PC-3 (cell line): ENCODE results near the gene ERO1B. TPM values are rescaled to one million over a fixed set of nuclear protein-coding genes. Genes with fewer than 3 reads are reported as not detected.

Experiments used
- ATAC-seq: fragments of 200-7000 bp; cut with Tn5 transposase; 2 replicates; pipeline ENCODE4 v1.9.1; 2020; ENCODE audit warnings: mild to moderate bottlenecking, moderate library complexity
- BruUV-seq: library from RNA; stranded (reverse); fragments of 400-500 nt; replicated peaks from 2 replicates; lab custom pipeline; 2021; lab: Mats Ljungman, UMichigan
- CTCF ChIA-PET: fragments of 300-600 bp; sonication (Branson Sonifier 250); formaldehyde crosslinking; loops from one replicate; lab custom pipeline; 2022; ENCODE audit warnings: antibody characterized with exemption; lab: Charles Lee
- POLR2A ChIA-PET: fragments of 300-600 bp; sonication (Branson Sonifier 250); formaldehyde crosslinking; loops from one replicate; lab custom pipeline; 2022; ENCODE audit warnings: antibody characterized with exemption; ENCODE audit not compliant: unreplicated experiment; lab: Charles Lee
- DNase-seq: peaks from one replicate; pipeline ENCODE4 v3.0.0-alpha.2; 2015
- H2AFZ ChIP-seq: fragments of 300-600 bp; sonication (generic); 2 replicates; pipeline ENCODE4 v1.6.0; 2016; ENCODE audit warnings: antibody characterized with exemption, low read length
- H3F3A ChIP-seq: fragments of 300-600 bp; sonication (generic); one replicate; pipeline ENCODE4 v1.6.0; 2017; ENCODE audit warnings: antibody characterized with exemption, low read length, control low read depth, mild to moderate bottlenecking; ENCODE audit not compliant: unreplicated experiment
- H3K27ac ChIP-seq: fragments of 300-600 bp; sonication (generic); 2 replicates; pipeline ENCODE4 v1.5.1; 2016; ENCODE audit warnings: mild to moderate bottlenecking, low read length
- H3K27me3 ChIP-seq: fragments of 300-600 bp; sonication (generic); 2 replicates; pipeline ENCODE4 v1.6.1; 2016; ENCODE audit warnings: low read length, mixed read lengths
- H3K36me3 ChIP-seq: fragments of 300-600 bp; sonication (generic); 2 replicates; pipeline ENCODE4 v1.6.1; 2016; ENCODE audit warnings: low read depth, mixed run types, low read length, mixed read lengths
- H3K4me1 ChIP-seq: fragments of 300-600 bp; sonication (generic); 2 replicates; pipeline ENCODE4 v1.5.1; 2016; ENCODE audit warnings: low read length; ENCODE audit not compliant: insufficient read depth
- H3K4me2 ChIP-seq: fragments of 300-600 bp; sonication (generic); 2 replicates; pipeline ENCODE4 v1.6.0; 2016; ENCODE audit warnings: low read length
- H3K4me3 ChIP-seq: fragments of 300-600 bp; sonication (generic); 2 replicates; pipeline ENCODE4 v1.5.1; 2016; ENCODE audit warnings: mild to moderate bottlenecking, low read length, mixed read lengths
- H3K79me2 ChIP-seq: fragments of 300-600 bp; sonication (generic); 2 replicates; pipeline ENCODE4 v1.6.1; 2017; ENCODE audit warnings: low read length, mixed read lengths
- H3K9ac ChIP-seq: fragments of 300-600 bp; sonication (generic); 2 replicates; pipeline ENCODE4 v1.6.0; 2016; ENCODE audit warnings: mild to moderate bottlenecking, low read length
- H3K9me2 ChIP-seq: fragments of 300-600 bp; sonication (generic); replicated peaks from 2 replicates; pipeline ENCODE4 v1.6.1; 2016; ENCODE audit warnings: mixed run types, low read length, mixed read lengths
- H3K9me3 ChIP-seq: fragments of 300-600 bp; sonication (generic); 2 replicates; pipeline ENCODE4 v1.6.1; 2016; ENCODE audit warnings: low read length, mixed read lengths
- H4K20me1 ChIP-seq: fragments of 300-600 bp; sonication (generic); 2 replicates; pipeline ENCODE4 v1.6.1; 2016; ENCODE audit warnings: low read length, mixed read lengths
- CTCF ChIP-seq: fragments of 300-600 bp; sonication (generic); conservative IDR thresholded peaks from 2 replicates; pipeline ENCODE4 v1.5.1; 2017; ENCODE audit warnings: antibody characterized with exemption, low read depth, mild to moderate bottlenecking, low read length
- EZH2 ChIP-seq: fragments of 300-600 bp; sonication (generic); IDR thresholded peaks from one replicate; pipeline ENCODE4 v1.6.1; 2017; ENCODE audit warnings: antibody characterized with exemption, mild to moderate bottlenecking, low read length; ENCODE audit not compliant: unreplicated experiment
- EZH2phosphoT487 ChIP-seq: fragments of 300-600 bp; sonication (generic); IDR thresholded peaks from 2 replicates; pipeline ENCODE4 v1.6.1; 2018; ENCODE audit warnings: mild to moderate bottlenecking, antibody characterized with exemption, low read length, borderline replicate concordance
- intact Hi-C: fragments of 100-400 bp; cut with micrococcal nuclease; formaldehyde crosslinking; loops from 2 replicates; pipeline ENCODE4 v1.9.0; 2023
- total RNA-seq: library from RNA; depleted of rRNA; stranded (reverse); fragments of >200 nt; gene quantifications from 2 replicates; pipeline ENCODE4 v1.2.3, GENCODE V29; 2014

Gene ERO1B
- total RNA-seq, 1 experiment from 2014 or later = 0.95 TPM

DNA sequence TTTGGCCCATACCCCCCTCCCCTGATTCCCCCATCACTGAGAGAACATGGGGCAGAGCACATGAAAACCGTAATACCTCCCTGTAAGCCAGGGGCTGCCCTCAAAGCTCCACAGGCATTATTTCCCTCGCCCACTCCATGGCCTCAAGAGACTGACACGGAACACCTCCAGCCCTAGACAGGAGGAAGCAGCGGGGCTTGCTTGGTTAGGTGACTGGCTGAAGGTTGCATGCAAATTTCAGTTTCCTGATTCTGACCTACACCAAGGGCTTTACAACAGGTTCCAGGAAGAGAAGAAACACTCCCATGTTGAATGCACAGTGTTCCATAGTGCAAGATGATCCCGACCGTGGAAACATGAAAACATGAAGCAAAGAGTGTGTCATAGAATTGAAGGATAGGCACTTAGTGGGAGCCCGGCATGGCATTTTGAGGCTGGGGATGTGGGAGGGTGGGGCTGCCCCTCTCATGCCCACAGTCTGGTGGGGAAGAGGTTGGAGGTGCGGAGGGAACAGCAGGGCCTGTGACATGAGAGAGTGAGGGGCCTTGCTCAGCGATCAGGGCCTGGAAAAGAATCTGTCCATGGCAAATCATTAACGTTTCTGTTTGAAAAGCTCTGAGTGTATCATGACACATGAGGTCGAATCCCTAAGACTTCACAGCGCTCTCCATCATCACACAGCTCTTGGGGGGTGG is 106.0 kb downstream of the ERO1B start:
- Histone ChIP-seq H2AFZ (no peak overlapping the region), H3K9me2 (no peaks in the 10 kb centered on the region), H3K79me2 (no peaks in the 10 kb centered on the region), H3K9ac (no peak overlapping the region), H3K4me1 (peaks cover 6% of the 10 kb centered on the region), H3K27me3 (no peaks in the 10 kb centered on the region), H3F3A (no peaks in the 10 kb centered on the region), H3K36me3 (no peaks in the 10 kb centered on the region), H3K4me3 (no peak overlapping the region), H4K20me1 (no peaks in the 10 kb centered on the region), H3K27ac (no peak overlapping the region), H3K4me2 (no peak overlapping the region), H3K9me3 (no peaks in the 10 kb centered on the region)
- TF ChIP-seq EZH2phosphoT487 (no peak), EZH2 (no peak), CTCF (no peak)
- no TSS peak for BruUV-seq
- POLR2A ChIA-PET = no interaction called here
- ATAC-seq (no peak), DNase-seq (no peak)
- intact Hi-C loops = no loop called here
- CTCF ChIA-PET = no interaction called here

DNA sequence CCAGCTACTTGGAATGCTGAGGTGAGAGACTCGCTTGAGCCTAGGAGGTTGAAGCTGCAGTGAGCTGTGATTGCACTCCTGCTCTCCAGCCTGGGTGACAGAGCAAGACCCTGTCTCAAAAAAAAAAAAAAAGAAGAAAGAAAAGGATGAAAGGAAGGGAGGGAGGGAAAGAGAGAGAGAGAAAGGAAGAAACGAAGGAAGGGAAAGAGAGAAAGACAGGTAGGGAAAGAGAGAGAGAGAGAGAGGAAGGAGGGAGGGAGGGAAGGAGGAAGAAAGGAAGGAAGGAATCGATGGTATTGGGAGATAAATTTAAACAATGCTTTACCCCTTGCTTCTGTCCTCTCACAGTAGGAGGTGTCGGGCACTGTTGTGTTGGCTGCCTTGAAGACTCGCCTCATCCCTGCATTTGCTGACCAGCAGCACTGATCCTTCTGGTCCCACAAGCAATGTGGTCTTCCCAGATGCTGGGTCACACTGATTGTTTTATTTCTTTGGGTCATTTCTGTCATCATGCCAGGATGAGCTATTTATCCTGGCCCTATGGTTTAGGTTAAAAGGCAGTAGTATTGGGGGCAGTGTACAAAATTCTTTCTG is 108.5 kb downstream of the ERO1B start:
- ChIA-PET CTCF (no interaction called here), POLR2A (no interaction called here)
- no peak overlapping the region for H2AFZ ChIP-seq
- ATAC-seq = no peak
- no peak overlapping the region for H3K9ac ChIP-seq
- no peaks in the 10 kb centered on the region for H4K20me1 ChIP-seq
- H3K36me3 ChIP-seq = no peaks in the 10 kb centered on the region
- no peak for TF ChIP-seq EZH2phosphoT487
- TF ChIP-seq EZH2 = no peak
- no peak for TF ChIP-seq CTCF
- intact Hi-C loops = no loop called here
- BruUV-seq = no TSS peak
- H3K27ac ChIP-seq = no peak overlapping the region
- H3K4me2 ChIP-seq = no peak overlapping the region
- no peaks in the 10 kb centered on the region for H3K4me1 ChIP-seq
- H3K4me3 ChIP-seq = no peak overlapping the region
- H3K79me2 ChIP-seq = no peaks in the 10 kb centered on the region
- no peaks in the 10 kb centered on the region for H3K9me3 ChIP-seq
- H3K9me2 ChIP-seq = no peaks in the 10 kb centered on the region
- DNase-seq = no peak
- H3K27me3 ChIP-seq = no peaks in the 10 kb centered on the region
- H3F3A ChIP-seq = no peaks in the 10 kb centered on the region

- H3K79me2 ChIP-seq = no peaks in the 10 kb centered on the region
- no peaks in the 10 kb centered on the region for H3K36me3 ChIP-seq
- no peak overlapping the region for H3K4me2 ChIP-seq
- intact Hi-C loops = no loop called here
- H3K4me3 ChIP-seq = no peak overlapping the region
- no peak overlapping the region for H3K9ac ChIP-seq
- CTCF ChIA-PET = no interaction called here
- BruUV-seq = no TSS peak
- no peak overlapping the region for H2AFZ ChIP-seq
- no peak for DNase-seq
- no peak overlapping the region for H3K27ac ChIP-seq
- TF ChIP-seq EZH2 = no peak
- no peak for TF ChIP-seq EZH2phosphoT487
- TF ChIP-seq CTCF = no peak
- no peaks in the 10 kb centered on the region for H3K9me2 ChIP-seq
- H3K4me1 ChIP-seq = no peaks in the 10 kb centered on the region
- no peaks in the 10 kb centered on the region for H4K20me1 ChIP-seq
- H3K9me3 ChIP-seq = no peaks in the 10 kb centered on the region
- POLR2A ChIA-PET = no interaction called here
- no peaks in the 10 kb centered on the region for H3F3A ChIP-seq
- ATAC-seq = no peak
- no peaks in the 10 kb centered on the region for H3K27me3 ChIP-seq
Observed at GRCh38 chr1:236172041-236172579, 109.6 kb downstream of the ERO1B start.
